ENCODE results near the gene PHF21B.

PHF21B gene

DNA sequence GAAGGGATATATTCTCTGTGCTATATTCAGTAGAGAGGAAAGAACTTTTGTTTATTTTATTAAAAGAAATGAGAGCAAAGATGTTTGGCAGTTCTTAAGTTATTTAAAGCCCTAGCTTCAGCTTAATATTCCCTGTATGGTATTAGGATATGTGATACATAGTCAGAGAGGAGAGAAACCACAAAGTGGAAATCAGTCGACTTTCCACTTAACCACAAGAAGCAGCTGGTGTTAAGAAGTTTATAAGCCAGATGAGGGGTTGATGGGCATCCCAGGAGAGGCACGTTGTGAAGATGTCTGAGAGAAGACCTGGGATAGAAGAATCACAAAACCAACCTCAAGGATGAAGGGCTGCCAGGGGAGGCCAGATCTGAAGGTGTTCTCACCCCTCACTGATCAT, 23.3 kb upstream of the PHF21B start:
- DNase-seq (ENCODE audit: low spot score), result no peak
- no CpG with 5 or more reads among the region's 2 CpGs for WGBS, 2 donors (ENCODE audit: extremely low coverage in 2 of 2, insufficient read length in 2 of 2, insufficient replicate concordance in 1 of 2)
- no peak overlapping the region for H3K14ac ChIP-seq (ENCODE audit: low read length)
- H3K4me3 ChIP-seq (ENCODE audit: low read length in 2 of 2), result no peak overlapping the region
- H2BK5ac ChIP-seq (ENCODE audit: low read length), result no peak overlapping the region
- no peak overlapping the region for H3K4ac ChIP-seq (ENCODE audit: low read length)
- H4K8ac ChIP-seq (ENCODE audit: low read depth, low read length), result no peak overlapping the region
- H3K79me1 ChIP-seq (ENCODE audit: low read depth, low read length), result no peaks in the 10 kb centered on the region
- H3K27me3 ChIP-seq (ENCODE audit: control insufficient read depth in 3 of 3, insufficient read depth in 3 of 3, low read depth in 1 of 3, low read length in 3 of 3), result peaks cover 0 to 11% (median 0%) of the 10 kb centered on the region in 3 experiments
- H2BK15ac ChIP-seq (ENCODE audit: low read length), result no peak overlapping the region
- H3K18ac ChIP-seq (ENCODE audit: low read length), result no peak overlapping the region
- H2AK5ac ChIP-seq (ENCODE audit: low read depth, low read length), result no peak overlapping the region
- H2BK12ac ChIP-seq (ENCODE audit: low read length), result no peak overlapping the region
- H2AFZ ChIP-seq (ENCODE audit: low read length), result no peak overlapping the region
- H2BK120ac ChIP-seq (ENCODE audit: low read depth, low read length), result no peak overlapping the region
- no peaks in the 10 kb centered on the region for H3K9me3 ChIP-seq (replicated peaks in 1 of 2; ENCODE audit: control insufficient read depth in 2 of 2, insufficient read depth in 1 of 2, low read depth in 1 of 2, low read length in 2 of 2)
- H3K4me1 ChIP-seq (ENCODE audit: control insufficient read depth in 2 of 2, insufficient read depth in 1 of 2, low read depth in 1 of 2, low read length in 2 of 2), result no peaks in the 10 kb centered on the region
- no peak overlapping the region for H3K4me2 ChIP-seq (ENCODE audit: insufficient read depth, low read length, poor library complexity, severe bottlenecking)
- H3K27ac ChIP-seq (replicated peaks; ENCODE audit: low read length), result no peak overlapping the region
- no peaks in the 10 kb centered on the region for H3K36me3 ChIP-seq (replicated peaks in 1 of 2; ENCODE audit: control insufficient read depth in 2 of 2, insufficient read depth in 2 of 2, low read length in 2 of 2)
- no peak overlapping the region for H3K9ac ChIP-seq (ENCODE audit: low read depth, low read length, poor library complexity)
- no peak overlapping the region for H3K23ac ChIP-seq (ENCODE audit: low read depth, low read length, poor library complexity)
- H4K91ac ChIP-seq (ENCODE audit: low read depth, low read length, poor library complexity), result no peak overlapping the region

- Histone ChIP-seq H2AFZ (ENCODE audit: low read length) (no peak overlapping the region), H3K4me2 (ENCODE audit: insufficient read depth, low read length, poor library complexity, severe bottlenecking) (no peak overlapping the region), H3K9me3 (replicated peaks in 1 of 2; ENCODE audit: control insufficient read depth in 2 of 2, insufficient read depth in 1 of 2, low read depth in 1 of 2, low read length in 2 of 2) (no peaks in the 10 kb centered on the region), H3K79me1 (ENCODE audit: low read depth, low read length) (no peaks in the 10 kb centered on the region), H3K9ac (ENCODE audit: low read depth, low read length, poor library complexity) (no peak overlapping the region), H4K8ac (ENCODE audit: low read depth, low read length) (no peak overlapping the region), H2BK5ac (ENCODE audit: low read length) (no peak overlapping the region), H3K23ac (ENCODE audit: low read depth, low read length, poor library complexity) (no peak overlapping the region), H2BK12ac (ENCODE audit: low read length) (no peak overlapping the region), H3K4ac (ENCODE audit: low read length) (no peak overlapping the region), H3K4me3 (ENCODE audit: low read length in 2 of 2) (no peak overlapping the region), H3K27me3 (ENCODE audit: control insufficient read depth in 3 of 3, insufficient read depth in 3 of 3, low read depth in 1 of 3, low read length in 3 of 3) (peaks cover 0 to 11% (median 0%) of the 10 kb centered on the region in 3 experiments), H3K18ac (ENCODE audit: low read length) (no peak overlapping the region), H2AK5ac (ENCODE audit: low read depth, low read length) (no peak overlapping the region), H3K4me1 (ENCODE audit: control insufficient read depth in 2 of 2, insufficient read depth in 1 of 2, low read depth in 1 of 2, low read length in 2 of 2) (no peaks in the 10 kb centered on the region), H3K27ac (replicated peaks; ENCODE audit: low read length) (no peak overlapping the region), H2BK120ac (ENCODE audit: low read depth, low read length) (no peak overlapping the region), H3K36me3 (replicated peaks in 1 of 2; ENCODE audit: control insufficient read depth in 2 of 2, insufficient read depth in 2 of 2, low read length in 2 of 2) (no peaks in the 10 kb centered on the region), H4K91ac (ENCODE audit: low read depth, low read length, poor library complexity) (no peak overlapping the region), H3K14ac (ENCODE audit: low read length) (no peak overlapping the region), H2BK15ac (ENCODE audit: low read length) (no peak overlapping the region)
- DNase-seq (ENCODE audit: low spot score), result no peak
- WGBS, 2 donors (ENCODE audit: extremely low coverage in 2 of 2, insufficient read length in 2 of 2, insufficient replicate concordance in 1 of 2), result no CpG with 5 or more reads among the region's 1 CpG
Measured at GRCh38 chr22:45031629-45032403, 22.0 kb upstream of the PHF21B start.

DNA sequence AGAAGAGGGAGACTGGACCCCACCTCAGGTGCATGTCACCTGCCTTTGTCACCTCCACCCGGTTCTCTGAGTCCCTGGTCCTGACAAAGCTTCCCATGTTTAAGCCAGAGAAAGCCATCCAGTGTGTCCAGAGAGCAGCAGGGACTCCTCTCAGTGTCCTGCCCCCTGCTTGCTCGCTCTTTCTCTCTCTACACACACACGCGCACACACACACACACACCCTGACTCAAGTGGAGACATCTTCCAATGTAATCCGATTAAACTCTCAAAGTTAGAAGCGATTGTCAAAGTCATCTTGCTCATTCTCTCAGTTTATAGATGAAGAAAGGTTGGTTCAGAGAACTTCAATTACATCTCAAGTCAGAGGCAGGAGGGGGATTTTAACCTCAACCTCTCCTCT, 19.7 kb upstream of the PHF21B start:
- no peak overlapping the region for H3K23ac ChIP-seq (ENCODE audit: low read depth, low read length, poor library complexity)
- no CpG with 5 or more reads among the region's 6 CpGs for WGBS, 2 donors (ENCODE audit: extremely low coverage in 2 of 2, insufficient read length in 2 of 2, insufficient replicate concordance in 1 of 2)
- no peak overlapping the region for H3K4ac ChIP-seq (ENCODE audit: low read length)
- peaks cover 0 to 11% (median 0%) of the 10 kb centered on the region in 3 experiments for H3K27me3 ChIP-seq (ENCODE audit: control insufficient read depth in 3 of 3, insufficient read depth in 3 of 3, low read depth in 1 of 3, low read length in 3 of 3)
- no peak overlapping the region for H2AFZ ChIP-seq (ENCODE audit: low read length)
- no peak overlapping the region for H2BK15ac ChIP-seq (ENCODE audit: low read length)
- H2BK5ac ChIP-seq (ENCODE audit: low read length), result no peak overlapping the region
- H3K4me2 ChIP-seq (ENCODE audit: insufficient read depth, low read length, poor library complexity, severe bottlenecking), result no peak overlapping the region
- H3K9ac ChIP-seq (ENCODE audit: low read depth, low read length, poor library complexity), result no peak overlapping the region
- no peaks in the 10 kb centered on the region for H3K4me1 ChIP-seq (ENCODE audit: control insufficient read depth in 2 of 2, insufficient read depth in 1 of 2, low read depth in 1 of 2, low read length in 2 of 2)
- no peak overlapping the region for H4K91ac ChIP-seq (ENCODE audit: low read depth, low read length, poor library complexity)
- no peak overlapping the region for H2BK12ac ChIP-seq (ENCODE audit: low read length)
- no peaks in the 10 kb centered on the region for H3K79me1 ChIP-seq (ENCODE audit: low read depth, low read length)
- H2AK5ac ChIP-seq (ENCODE audit: low read depth, low read length), result no peak overlapping the region
- no peaks in the 10 kb centered on the region for H3K9me3 ChIP-seq (replicated peaks in 1 of 2; ENCODE audit: control insufficient read depth in 2 of 2, insufficient read depth in 1 of 2, low read depth in 1 of 2, low read length in 2 of 2)
- no peak overlapping the region for H2BK120ac ChIP-seq (ENCODE audit: low read depth, low read length)
- no peak overlapping the region for H3K18ac ChIP-seq (ENCODE audit: low read length)
- H4K8ac ChIP-seq (ENCODE audit: low read depth, low read length), result no peak overlapping the region
- no peak for DNase-seq (ENCODE audit: low spot score)
- H3K36me3 ChIP-seq (replicated peaks in 1 of 2; ENCODE audit: control insufficient read depth in 2 of 2, insufficient read depth in 2 of 2, low read length in 2 of 2), result no peaks in the 10 kb centered on the region
- H3K14ac ChIP-seq (ENCODE audit: low read length), result no peak overlapping the region
- H3K4me3 ChIP-seq (ENCODE audit: low read length in 2 of 2), result peak overlapping the region in 1 of 2 donors; percentile 1
- H3K27ac ChIP-seq (replicated peaks; ENCODE audit: low read length), result no peak overlapping the region

GRCh38 chr22:45026511-45026910, 16.7 kb upstream of the PHF21B start:
- H3K36me3 ChIP-seq (replicated peaks in 1 of 2; ENCODE audit: control insufficient read depth in 2 of 2, insufficient read depth in 2 of 2, low read length in 2 of 2), result no peaks in the 10 kb centered on the region
- H2BK15ac ChIP-seq (ENCODE audit: low read length), result no peak overlapping the region
- H3K27ac ChIP-seq (replicated peaks; ENCODE audit: low read length), result no peak overlapping the region
- no peak overlapping the region for H4K8ac ChIP-seq (ENCODE audit: low read depth, low read length)
- H2BK12ac ChIP-seq (ENCODE audit: low read length), result no peak overlapping the region
- no peak overlapping the region for H2BK120ac ChIP-seq (ENCODE audit: low read depth, low read length)
- H3K23ac ChIP-seq (ENCODE audit: low read depth, low read length, poor library complexity), result no peak overlapping the region
- no peak overlapping the region for H3K4me3 ChIP-seq (ENCODE audit: low read length in 2 of 2)
- no peak overlapping the region for H3K9ac ChIP-seq (ENCODE audit: low read depth, low read length, poor library complexity)
- no peak for DNase-seq (ENCODE audit: low spot score)
- H3K14ac ChIP-seq (ENCODE audit: low read length), result no peak overlapping the region
- no peaks in the 10 kb centered on the region for H3K9me3 ChIP-seq (replicated peaks in 1 of 2; ENCODE audit: control insufficient read depth in 2 of 2, insufficient read depth in 1 of 2, low read depth in 1 of 2, low read length in 2 of 2)
- WGBS, 2 donors (ENCODE audit: extremely low coverage in 2 of 2, insufficient read length in 2 of 2, insufficient replicate concordance in 1 of 2), result no CpG with 5 or more reads among the region's 6 CpGs
- H3K4me2 ChIP-seq (ENCODE audit: insufficient read depth, low read length, poor library complexity, severe bottlenecking), result no peak overlapping the region
- no peaks in the 10 kb centered on the region for H3K79me1 ChIP-seq (ENCODE audit: low read depth, low read length)
- H3K18ac ChIP-seq (ENCODE audit: low read length), result no peak overlapping the region
- H3K27me3 ChIP-seq (ENCODE audit: control insufficient read depth in 3 of 3, insufficient read depth in 3 of 3, low read depth in 1 of 3, low read length in 3 of 3), result peaks cover 0 to 21% (median 0%) of the 10 kb centered on the region in 3 experiments
- H2BK5ac ChIP-seq (ENCODE audit: low read length), result no peak overlapping the region
- H3K4me1 ChIP-seq (ENCODE audit: control insufficient read depth in 2 of 2, insufficient read depth in 1 of 2, low read depth in 1 of 2, low read length in 2 of 2), result no peaks in the 10 kb centered on the region
- H2AK5ac ChIP-seq (ENCODE audit: low read depth, low read length), result no peak overlapping the region
- H3K4ac ChIP-seq (ENCODE audit: low read length), result no peak overlapping the region
- no peak overlapping the region for H2AFZ ChIP-seq (ENCODE audit: low read length)
- H4K91ac ChIP-seq (ENCODE audit: low read depth, low read length, poor library complexity), result no peak overlapping the region
